HEK293 (cell line): ENCODE measurements around the gene STRN4.

Experiments
- ELK4 ChIP-seq: IDR thresholded peaks from 2 replicates; pipeline ENCODE4 v1.6.1; 2011; ENCODE audit warnings: mild to moderate bottlenecking, low read depth, low read length, borderline replicate concordance
- GFI1B ChIP-seq: fragments of 450-650 bp; formaldehyde crosslinking; IDR thresholded peaks from 2 replicates; pipeline ENCODE4 v1.5.1; 2016; ENCODE audit warnings: missing biosample characterization, missing genetic modification characterization
- GLIS1 ChIP-seq: fragments of 450-650 bp; formaldehyde crosslinking; IDR thresholded peaks from 2 replicates; pipeline ENCODE4 v1.5.1; 2016; ENCODE audit warnings: missing biosample characterization, missing genetic modification characterization
- HOXA7 ChIP-seq: sonication (generic); formaldehyde crosslinking; IDR thresholded peaks from 2 replicates; pipeline ENCODE4 v1.8.1; 2022; ENCODE audit warnings: missing genetic modification reagents, borderline replicate concordance
- HOXC10 ChIP-seq: sonication (generic); formaldehyde crosslinking; IDR thresholded peaks from 2 replicates; pipeline ENCODE4 v1.8.1; 2023; ENCODE audit warnings: mild to moderate bottlenecking, missing genetic modification reagents
- KLF17 ChIP-seq: fragments of 450-650 bp; formaldehyde crosslinking; IDR thresholded peaks from 2 replicates; pipeline ENCODE4 v1.5.1; 2016; ENCODE audit warnings: missing biosample characterization, missing genetic modification characterization
- KLF7 ChIP-seq: fragments of 450-650 bp; formaldehyde crosslinking; IDR thresholded peaks from 2 replicates; pipeline ENCODE4 v1.5.1; 2016; ENCODE audit warnings: missing biosample characterization, missing genetic modification characterization, borderline replicate concordance
- PBX3 ChIP-seq: sonication (generic); formaldehyde crosslinking; IDR thresholded peaks from 2 replicates; pipeline ENCODE4 v1.8.1; 2022; ENCODE audit warnings: mild to moderate bottlenecking, moderate library complexity, missing genetic modification reagents
- SCRT1 ChIP-seq: fragments of 450-650 bp; formaldehyde crosslinking; IDR thresholded peaks from 2 replicates; pipeline ENCODE4 v1.5.1; 2016; ENCODE audit warnings: missing biosample characterization, missing genetic modification characterization, borderline replicate concordance
- ZBTB17 ChIP-seq: fragments of 450-650 bp; formaldehyde crosslinking; IDR thresholded peaks from 2 replicates; pipeline ENCODE4 v1.5.1; 2016; ENCODE audit warnings: missing biosample characterization, missing genetic modification characterization
- ZFP41 ChIP-seq: fragments of 450-650 bp; formaldehyde crosslinking; IDR thresholded peaks from 2 replicates; pipeline ENCODE4 v1.5.1; 2016; ENCODE audit warnings: missing biosample characterization, missing genetic modification characterization, borderline replicate concordance
- ZNF157 ChIP-seq: fragments of 450-650 bp; formaldehyde crosslinking; IDR thresholded peaks from 2 replicates; pipeline ENCODE4 v1.5.1; 2016; ENCODE audit warnings: missing biosample characterization, missing genetic modification characterization
- ZNF214 ChIP-seq: fragments of 450-650 bp; formaldehyde crosslinking; IDR thresholded peaks from 2 replicates; pipeline ENCODE4 v1.5.1; 2017; ENCODE audit warnings: missing biosample characterization, mild to moderate bottlenecking, missing genetic modification characterization, borderline replicate concordance
- ZNF292 ChIP-seq: fragments of 450-650 bp; formaldehyde crosslinking; IDR thresholded peaks from 2 replicates; pipeline ENCODE4 v1.5.1; 2016; ENCODE audit warnings: low read depth, missing biosample characterization, missing genetic modification characterization, borderline replicate concordance
- ZNF324 ChIP-seq: fragments of 450-650 bp; formaldehyde crosslinking; IDR thresholded peaks from 2 replicates; pipeline ENCODE4 v1.5.1; 2016; ENCODE audit warnings: missing biosample characterization, missing genetic modification characterization
- ZNF362 ChIP-seq: fragments of 450-650 bp; formaldehyde crosslinking; IDR thresholded peaks from 2 replicates; pipeline ENCODE4 v1.5.1; 2016; ENCODE audit warnings: missing biosample characterization, missing genetic modification characterization
- ZNF37A ChIP-seq: fragments of 450-650 bp; IDR thresholded peaks from 2 replicates; pipeline ENCODE4 v1.5.1; 2018; ENCODE audit warnings: missing biosample characterization, missing genetic modification characterization
- ZNF398 ChIP-seq: fragments of 450-650 bp; formaldehyde crosslinking; IDR thresholded peaks from 2 replicates; pipeline ENCODE4 v1.5.1; 2017; ENCODE audit warnings: missing biosample characterization, missing genetic modification characterization
- ZNF501 ChIP-seq: fragments of 450-650 bp; formaldehyde crosslinking; IDR thresholded peaks from 2 replicates; pipeline ENCODE4 v1.5.1; 2016; ENCODE audit warnings: missing biosample characterization, missing genetic modification characterization
- ZNF530 ChIP-seq: fragments of 450-650 bp; formaldehyde crosslinking; IDR thresholded peaks from 2 replicates; pipeline ENCODE4 v1.5.1; 2016; ENCODE audit warnings: low read depth, missing biosample characterization, missing genetic modification characterization
- ZNF544 ChIP-seq: fragments of 450-650 bp; formaldehyde crosslinking; IDR thresholded peaks from 2 replicates; pipeline ENCODE4 v1.5.0; 2017; ENCODE audit warnings: missing biosample characterization, missing genetic modification characterization
- ZNF600 ChIP-seq: fragments of 450-650 bp; formaldehyde crosslinking; IDR thresholded peaks from 2 replicates; pipeline ENCODE4 v1.5.1; 2016; ENCODE audit warnings: missing biosample characterization, missing genetic modification characterization
- ZNF623 ChIP-seq: fragments of 450-650 bp; formaldehyde crosslinking; IDR thresholded peaks from 2 replicates; pipeline ENCODE4 v1.5.1; 2016; ENCODE audit warnings: missing biosample characterization, missing genetic modification characterization
- ZNF629 ChIP-seq: fragments of 450-650 bp; formaldehyde crosslinking; IDR thresholded peaks from 2 replicates; pipeline ENCODE4 v1.5.1; 2017; ENCODE audit warnings: missing biosample characterization, missing genetic modification characterization
- ZNF658 ChIP-seq: fragments of 450-650 bp; formaldehyde crosslinking; IDR thresholded peaks from 2 replicates; pipeline ENCODE4; 2016; ENCODE audit warnings: missing biosample characterization, missing genetic modification characterization
- ZNF704 ChIP-seq: fragments of 450-650 bp; formaldehyde crosslinking; IDR thresholded peaks from 2 replicates; pipeline ENCODE4 v1.5.1; 2016; ENCODE audit warnings: missing biosample characterization, missing genetic modification characterization
- ZNF777 ChIP-seq: fragments of 450-650 bp; formaldehyde crosslinking; IDR thresholded peaks from 2 replicates; pipeline ENCODE4 v1.5.1; 2017; ENCODE audit warnings: missing biosample characterization, missing genetic modification characterization, borderline replicate concordance
- ZNF785 ChIP-seq: fragments of 450-650 bp; formaldehyde crosslinking; IDR thresholded peaks from 2 replicates; pipeline ENCODE4 v1.5.1; 2016; ENCODE audit warnings: missing biosample characterization, missing genetic modification characterization
- ZSCAN30 ChIP-seq: fragments of 450-650 bp; IDR thresholded peaks from 2 replicates; pipeline ENCODE4 v1.5.1; 2018; ENCODE audit warnings: missing biosample characterization, mild to moderate bottlenecking, missing genetic modification characterization, moderate library complexity
- ZSCAN4 ChIP-seq: fragments of 450-650 bp; formaldehyde crosslinking; IDR thresholded peaks from 2 replicates; pipeline ENCODE4 v1.5.1; 2017; ENCODE audit warnings: missing biosample characterization, missing genetic modification characterization

The STRN4 gene

GRCh38 chr19:46788262-46788967, 42.2 kb upstream of the STRN4 start, which contains the start of gene SLC1A5 (continued):
- TF ChIP-seq PBX3 (CRISPR knock-in tag) (0 out of 2 replicates have a peak, but pooled peaks have one; percentile 40), KLF17 (peak; percentile 75), ZSCAN30 (tag by site-specific recombination) (peak; percentile 58), GLIS1 (peak; percentile 65), ZNF777 (tag by site-specific recombination) (peak; percentile 72; the same call in 1 of the 2 replicates), HOXA7 (CRISPR knock-in tag) (no peak), ELK4 (no peak), KLF7 (peak; percentile 71; the same call in 1 of the 2 replicates), GFI1B (no peak), ZNF544 (tag by site-specific recombination) (no peak), ZNF658 (tag by site-specific recombination) (no peak), ZNF398 (tag by site-specific recombination) (0 out of 2 replicates have a peak, but pooled peaks have one; percentile 11), ZNF600 (tag by site-specific recombination) (0 out of 2 replicates have a peak, but pooled peaks have one; percentile 66), ZNF324 (tag by site-specific recombination) (no peak), ZFP41 (tag by site-specific recombination) (0 out of 2 replicates have a peak, but pooled peaks have one; percentile 51), ZNF785 (no peak), ZNF292 (tag by site-specific recombination) (no peak), ZNF530 (tag by site-specific recombination) (no peak), ZSCAN4 (tag by site-specific recombination) (no peak), SCRT1 (tag by site-specific recombination) (no peak), ZNF501 (tag by site-specific recombination) (peak; percentile 94), ZNF214 (tag by site-specific recombination) (no peak), ZNF37A (tag by site-specific recombination) (no peak), ZNF157 (tag by site-specific recombination) (no peak), ZNF704 (tag by site-specific recombination) (no peak), ZNF362 (tag by site-specific recombination) (no peak), ZNF629 (tag by site-specific recombination) (peak; percentile 41), HOXC10 (CRISPR knock-in tag) (no peak), ZNF623 (tag by site-specific recombination) (no peak; the same call in 1 of the 2 replicates), ZBTB17 (tag by site-specific recombination) (peak; percentile 37; the same call in 1 of the 2 replicates)
